Mesenchymal stem cell (in vitro differentiated cells and primary cell): Measurements from ENCODE around the gene SERPINE2.

ENCODE experiments used
- DNase-seq: peaks from one replicate; pipeline ENCODE4 v3.0.0-alpha.2; 2013
- H2AFZ ChIP-seq: one replicate; pipeline ENCODE4 v1.6.1; 2013; ENCODE audit warnings: low read depth, mild to moderate bottlenecking, control low read depth, inconsistent platforms, low read length, moderate library complexity
- H2AK5ac ChIP-seq: 2 replicates; pipeline ENCODE4 v1.6.1; 2013; ENCODE audit warnings: low read length, moderate library complexity, mild to moderate bottlenecking, inconsistent platforms; ENCODE audit not compliant: severe bottlenecking
- H2BK120ac ChIP-seq: one replicate; pipeline ENCODE4 v1.6.1; 2013; ENCODE audit warnings: low read depth, mild to moderate bottlenecking, inconsistent platforms, low read length, moderate library complexity
- H2BK12ac ChIP-seq, 2 experiments: one replicate each; pipeline ENCODE4 v1.6.1; 2013; ENCODE audit warnings: inconsistent platforms in 2 of 2, low read length in 2 of 2, mild to moderate bottlenecking in 2 of 2, moderate library complexity in 2 of 2, control low read depth in 1 of 2
- H2BK15ac ChIP-seq: one replicate; pipeline ENCODE4 v1.6.1; 2013; ENCODE audit warnings: mild to moderate bottlenecking, low read depth, inconsistent platforms; ENCODE audit not compliant: poor library complexity, severe bottlenecking
- H2BK5ac ChIP-seq: 2 replicates; pipeline ENCODE4 v1.6.1; 2013; ENCODE audit warnings: low read depth, mild to moderate bottlenecking, low read length, control low read depth, inconsistent platforms; ENCODE audit not compliant: poor library complexity, severe bottlenecking
- H3K14ac ChIP-seq, 2 experiments: one replicate each; pipeline ENCODE4 v1.6.1; 2013; ENCODE audit warnings: inconsistent platforms in 2 of 2, low read length in 2 of 2, control low read depth in 1 of 2, mild to moderate bottlenecking in 1 of 2, moderate library complexity in 1 of 2
- H3K18ac ChIP-seq, 2 experiments: one replicate each; pipeline ENCODE4 v1.6.1; 2013; ENCODE audit warnings: inconsistent platforms in 2 of 2, low read length in 2 of 2, control low read depth in 1 of 2, low read depth in 1 of 2, mild to moderate bottlenecking in 1 of 2
- H3K23ac ChIP-seq, 2 experiments: one replicate each; pipeline ENCODE4 v1.6.1; 2013; ENCODE audit warnings: inconsistent platforms in 2 of 2, low read length in 2 of 2, mild to moderate bottlenecking in 2 of 2, moderate library complexity in 2 of 2, control low read depth in 1 of 2
- H3K27ac ChIP-seq: 2 replicates; pipeline ENCODE4 v1.5.1; 2013; ENCODE audit warnings: mild to moderate bottlenecking, moderate library complexity, low read length, control low read depth, inconsistent platforms; ENCODE audit not compliant: poor library complexity, severe bottlenecking
- H3K27me3 ChIP-seq, 2 experiments: 2 replicates each; pipeline versions ENCODE4 v1.6.1 to v1.7.0; 2013; ENCODE audit warnings: low read length in 2 of 2, mild to moderate bottlenecking in 2 of 2, moderate library complexity in 2 of 2, control low read depth in 1 of 2, inconsistent platforms in 1 of 2; ENCODE audit not compliant: control insufficient read depth in 1 of 2, insufficient read depth in 1 of 2
- H3K36me3 ChIP-seq, 2 experiments: 2 replicates each; pipeline versions ENCODE4 v1.6.1 to v1.7.0; 2013; ENCODE audit warnings: low read length in 2 of 2, control low read depth in 1 of 2, inconsistent platforms in 1 of 2, low read depth in 1 of 2, mild to moderate bottlenecking in 1 of 2; ENCODE audit not compliant: insufficient read depth in 2 of 2, control insufficient read depth in 1 of 2
- H3K4ac ChIP-seq, 2 experiments: one replicate each; pipeline ENCODE4 v1.6.1; 2013; ENCODE audit warnings: inconsistent platforms in 2 of 2, low read length in 2 of 2, mild to moderate bottlenecking in 2 of 2, moderate library complexity in 2 of 2, control low read depth in 1 of 2, low read depth in 1 of 2
- H3K4me1 ChIP-seq: 2 replicates; pipeline ENCODE4 v1.6.1; 2013; ENCODE audit warnings: low read depth, low read length, control low read depth; ENCODE audit not compliant: control insufficient read depth, insufficient read depth
- H3K4me2 ChIP-seq: 2 replicates; pipeline ENCODE4 v1.6.1; 2013; ENCODE audit warnings: low read length, mild to moderate bottlenecking, inconsistent platforms; ENCODE audit not compliant: poor library complexity, severe bottlenecking
- H3K4me3 ChIP-seq, 2 experiments: 2 replicates each; pipeline versions ENCODE4 v1.5.1 to v1.7.0; 2013; ENCODE audit warnings: low read length in 2 of 2, mild to moderate bottlenecking in 2 of 2, control low read depth in 1 of 2, low read depth in 1 of 2; ENCODE audit not compliant: insufficient read depth in 1 of 2
- H3K79me1 ChIP-seq: replicated peaks from 2 replicates; pipeline ENCODE4 v1.6.1; 2013; ENCODE audit warnings: mild to moderate bottlenecking, control low read depth, low read length, inconsistent platforms; ENCODE audit not compliant: poor library complexity, severe bottlenecking
- H3K9ac ChIP-seq: 2 replicates; pipeline ENCODE4 v1.7.0; 2013; ENCODE audit warnings: mild to moderate bottlenecking, low read length, moderate library complexity
- H3K9me3 ChIP-seq: 2 replicates; pipeline ENCODE4 v1.7.0; 2013; ENCODE audit warnings: mild to moderate bottlenecking, low read length; ENCODE audit not compliant: control insufficient read depth
- H4K8ac ChIP-seq: one replicate; pipeline ENCODE4 v1.6.1; 2013; ENCODE audit warnings: inconsistent platforms, mild to moderate bottlenecking, low read length, moderate library complexity
- H4K91ac ChIP-seq: one replicate; pipeline ENCODE4 v1.6.1; 2013; ENCODE audit warnings: mild to moderate bottlenecking, low read length, inconsistent platforms
- WGBS: methylation state at CpG from one replicate; pipeline ENCODE4 v1.1.7; 2013; ENCODE audit warnings: mixed read lengths; 5-methylcytosine and 5-hydroxymethylcytosine counted together

The SERPINE2 gene

DNA sequence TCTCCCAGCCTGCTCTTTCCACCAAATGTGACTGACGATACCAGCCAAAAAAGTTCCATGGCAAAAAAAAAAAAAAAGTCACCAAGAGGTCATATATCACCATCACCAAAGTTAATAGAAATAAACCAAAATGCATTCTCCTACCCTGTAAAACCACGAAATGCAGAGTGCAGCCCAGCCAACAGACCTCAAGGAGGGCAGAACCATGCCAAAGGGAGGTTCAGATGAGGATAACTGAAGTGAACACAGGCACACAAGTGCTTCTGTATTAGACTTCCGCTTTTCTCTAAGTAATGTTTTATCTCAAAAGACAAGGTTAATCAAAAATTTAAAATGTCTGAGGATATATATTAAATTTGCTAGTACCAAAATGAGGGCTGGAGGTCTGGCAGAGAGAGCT is 5.5 kb downstream of the SERPINE2 start:
- H2BK12ac ChIP-seq = no peak overlapping the region
- WGBS = 94% methylated on average over 2 of the region's 3 CpGs
- H3K27me3 ChIP-seq = no peaks in the 10 kb centered on the region
- H3K36me3 ChIP-seq = peaks cover 8 to 36% of the 10 kb centered on the region in 2 experiments
- no peaks in the 10 kb centered on the region for H3K9me3 ChIP-seq
- DNase-seq = no peak
- peaks cover 16% of the 10 kb centered on the region for H3K4me1 ChIP-seq
- peaks cover 32% of the 10 kb centered on the region for H3K79me1 ChIP-seq
- H3K14ac ChIP-seq = no peak overlapping the region
- no peak overlapping the region for H2BK120ac ChIP-seq
- H2BK15ac ChIP-seq = no peak overlapping the region
- no peak overlapping the region for H2AFZ ChIP-seq
- H3K23ac ChIP-seq = no peak overlapping the region
- no peak overlapping the region for H3K4ac ChIP-seq
- H3K9ac ChIP-seq = no peak overlapping the region
- no peak overlapping the region for H3K27ac ChIP-seq
- no peak overlapping the region for H4K8ac ChIP-seq
- H3K18ac ChIP-seq = no peak overlapping the region
- H3K4me2 ChIP-seq = no peak overlapping the region
- no peak overlapping the region for H3K4me3 ChIP-seq
- no peak overlapping the region for H2AK5ac ChIP-seq
- no peak overlapping the region for H4K91ac ChIP-seq
- no peak overlapping the region for H2BK5ac ChIP-seq

DNA sequence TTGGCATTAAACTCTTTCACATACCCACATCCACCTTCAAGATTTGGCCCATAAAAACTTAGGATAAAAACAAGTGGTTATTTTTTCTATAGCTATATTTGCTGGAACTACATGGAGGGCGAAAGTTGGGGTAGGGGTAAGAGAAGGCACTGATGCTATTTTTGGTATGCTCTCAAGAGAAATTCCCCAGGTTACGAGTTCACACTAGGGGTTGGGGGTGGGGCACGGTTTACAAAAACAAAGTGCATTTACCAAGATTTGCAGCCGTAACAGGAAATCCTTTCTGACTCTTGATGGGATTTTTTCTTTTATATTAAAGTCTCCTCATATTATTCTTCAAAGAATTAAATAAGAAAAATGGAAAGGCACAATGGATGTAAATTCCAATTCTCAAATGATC is 6.8 kb downstream of the SERPINE2 start:
- Histone ChIP-seq H4K8ac (no peak overlapping the region), H3K14ac (no peak overlapping the region), H3K79me1 (peaks cover 39% of the 10 kb centered on the region), H3K9ac (no peak overlapping the region), H3K23ac (no peak overlapping the region), H3K4me2 (no peak overlapping the region), H3K9me3 (no peaks in the 10 kb centered on the region), H2BK120ac (no peak overlapping the region), H3K4me1 (peaks cover 14% of the 10 kb centered on the region), H2AFZ (no peak overlapping the region), H3K27me3 (no peaks in the 10 kb centered on the region), H3K36me3 (peaks cover 8 to 36% of the 10 kb centered on the region in 2 experiments), H2BK12ac (no peak overlapping the region), H3K27ac (no peak overlapping the region), H4K91ac (no peak overlapping the region), H3K18ac (no peak overlapping the region), H2BK15ac (no peak overlapping the region), H2BK5ac (no peak overlapping the region), H3K4me3 (no peak overlapping the region), H2AK5ac (no peak overlapping the region), H3K4ac (no peak overlapping the region)
- WGBS = 97% methylated on average over 2 of the region's 4 CpGs
- no peak for DNase-seq

DNA sequence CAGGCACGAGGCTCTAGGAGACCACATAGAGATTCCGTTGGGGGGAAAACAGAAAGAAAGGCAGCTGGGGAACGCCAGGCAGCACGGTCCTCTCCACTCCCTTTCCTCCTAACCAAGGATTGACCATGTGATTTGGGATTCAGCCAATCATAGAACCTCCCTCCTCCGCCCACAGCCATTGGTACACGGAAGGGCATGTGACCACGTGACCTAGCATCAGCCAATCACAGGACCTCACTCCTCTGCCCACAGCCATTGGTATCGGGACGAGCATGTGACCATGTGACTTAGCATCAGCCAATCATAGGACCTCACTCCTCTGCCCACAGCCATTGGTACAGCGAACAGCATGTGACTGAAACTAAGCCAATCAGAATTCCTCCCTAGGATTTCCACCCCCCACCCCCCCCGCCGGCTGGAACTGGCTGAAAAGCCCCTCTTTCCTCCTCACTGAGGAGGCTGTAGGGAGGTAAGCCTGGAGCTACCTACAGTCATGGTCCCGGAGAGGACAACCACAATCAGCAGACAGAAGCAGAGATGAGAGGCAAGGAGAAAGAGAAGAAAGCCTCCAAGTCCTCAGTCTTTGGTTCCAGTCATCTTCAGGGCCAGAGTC is 7.6 kb downstream of the SERPINE2 start:
- Histone ChIP-seq H2BK120ac (no peak overlapping the region), H4K91ac (no peak overlapping the region), H3K9me3 (no peaks in the 10 kb centered on the region), H3K18ac (no peak overlapping the region), H3K4ac (no peak overlapping the region), H2BK5ac (no peak overlapping the region), H3K9ac (no peak overlapping the region), H2BK15ac (no peak overlapping the region), H3K4me3 (no peak overlapping the region), H3K4me1 (peaks cover 13% of the 10 kb centered on the region), H3K27ac (no peak overlapping the region), H3K23ac (no peak overlapping the region), H3K4me2 (no peak overlapping the region), H2AFZ (no peak overlapping the region), H3K14ac (no peak overlapping the region), H3K79me1 (peaks cover 44% of the 10 kb centered on the region), H2BK12ac (no peak overlapping the region), H4K8ac (no peak overlapping the region), H3K27me3 (no peaks in the 10 kb centered on the region), H2AK5ac (no peak overlapping the region), H3K36me3 (peaks cover 10 to 36% of the 10 kb centered on the region in 2 experiments)
- no peak for DNase-seq
- WGBS = 87% methylated on average over 11 of the region's 13 CpGs

DNA sequence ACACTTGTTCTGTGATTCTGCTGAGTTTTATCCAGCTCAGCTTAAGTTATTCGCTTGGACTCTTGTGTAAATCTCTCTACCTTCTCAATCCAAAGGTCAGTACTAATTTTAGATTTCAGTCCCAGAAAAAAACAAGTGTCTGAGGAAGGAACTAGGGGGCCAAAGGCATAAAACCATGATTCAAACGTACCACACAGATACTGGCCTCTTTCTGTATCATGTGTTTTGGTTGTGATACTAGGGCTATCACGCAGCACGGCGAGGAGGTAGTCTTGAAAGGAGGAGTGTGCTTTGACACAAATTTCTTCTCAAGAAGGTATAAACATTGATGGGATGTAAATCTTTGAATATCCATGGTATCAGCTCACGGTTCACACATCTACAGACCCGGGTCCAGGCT is 8.3 kb downstream of the SERPINE2 start:
- H2BK12ac ChIP-seq = no peak overlapping the region
- no peak overlapping the region for H3K4me3 ChIP-seq
- H2BK15ac ChIP-seq = no peak overlapping the region
- H3K4me1 ChIP-seq = peaks cover 9% of the 10 kb centered on the region
- H3K9ac ChIP-seq = no peak overlapping the region
- no peak overlapping the region for H3K27ac ChIP-seq
- no peak overlapping the region for H3K14ac ChIP-seq
- peaks cover 48% of the 10 kb centered on the region for H3K79me1 ChIP-seq
- no peaks in the 10 kb centered on the region for H3K9me3 ChIP-seq
- no peak for DNase-seq
- H2AFZ ChIP-seq = no peak overlapping the region
- no peak overlapping the region for H3K4me2 ChIP-seq
- H3K27me3 ChIP-seq = no peaks in the 10 kb centered on the region
- H2BK120ac ChIP-seq = no peak overlapping the region
- H3K18ac ChIP-seq = no peak overlapping the region
- no peak overlapping the region for H4K91ac ChIP-seq
- no peak overlapping the region for H2AK5ac ChIP-seq
- 97% methylated on average over 6 of the region's 7 CpGs for WGBS
- H3K4ac ChIP-seq = no peak overlapping the region
- peaks cover 10 to 34% of the 10 kb centered on the region in 2 experiments for H3K36me3 ChIP-seq
- no peak overlapping the region for H3K23ac ChIP-seq
- H2BK5ac ChIP-seq = no peak overlapping the region
- no peak overlapping the region for H4K8ac ChIP-seq
